Measurements from ENCODE around the gene MLIP.
"Not testable (repeated sequence)": the region's sequence is repeated elsewhere in the genome, so short reads cannot be mapped to it uniquely, and the experiment has no call there.

MLIP gene

GRCh38 chr6:54238396-54238795 is 127.2 kb downstream of the MLIP start:
- Histone ChIP-seq H3K36me3 (ENCODE audit: control insufficient read depth in 1 of 2, insufficient read depth in 2 of 2, low read length in 2 of 2) (no peaks in the 10 kb centered on the region), H3K9me3 (ENCODE audit: control insufficient read depth in 1 of 2, low read length in 2 of 2) (no peaks in the 10 kb centered on the region), H3K27me3 (ENCODE audit: control insufficient read depth in 1 of 2, insufficient read depth in 2 of 2, low read length in 2 of 2) (no peaks in the 10 kb centered on the region), H3K4me3 (ENCODE audit: low read depth in 1 of 2, low read length in 2 of 2) (no peak overlapping the region), H3K4me1 (ENCODE audit: control insufficient read depth in 1 of 2, insufficient read depth in 2 of 2, low read length in 2 of 2) (no peaks in the 10 kb centered on the region), H3K9ac (ENCODE audit: low read depth in 1 of 2, low read length in 2 of 2) (no peak overlapping the region), H3K27ac (ENCODE audit: low read depth, low read length) (no peak overlapping the region)

DNA sequence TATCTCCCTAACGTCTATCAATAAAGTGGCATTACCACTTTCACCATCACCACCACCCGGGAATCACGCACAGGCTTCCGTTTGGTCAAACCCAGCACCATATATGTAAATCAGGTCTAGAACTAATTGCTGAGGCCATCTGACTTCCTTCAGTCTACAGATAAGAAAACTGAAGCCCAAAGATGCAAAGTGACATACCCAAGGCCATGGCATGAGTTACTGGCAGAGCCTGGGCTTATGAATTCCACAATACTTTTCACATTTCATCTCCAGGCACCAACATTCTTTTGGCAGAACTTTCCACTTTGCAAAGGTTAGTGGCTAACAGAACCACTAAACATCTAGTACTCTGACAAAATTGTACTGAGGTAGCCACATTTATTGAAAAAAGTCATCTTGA is 132.5 kb downstream of the MLIP start:
- H3K4me3 ChIP-seq (ENCODE audit: low read depth in 1 of 2, low read length in 2 of 2) = no peak overlapping the region
- H3K27ac ChIP-seq (ENCODE audit: low read depth, low read length) = no peak overlapping the region
- no peaks in the 10 kb centered on the region for H3K36me3 ChIP-seq (ENCODE audit: control insufficient read depth in 1 of 2, insufficient read depth in 2 of 2, low read length in 2 of 2)
- no peaks in the 10 kb centered on the region for H3K9me3 ChIP-seq (ENCODE audit: control insufficient read depth in 1 of 2, low read length in 2 of 2)
- no peak overlapping the region for H3K9ac ChIP-seq (ENCODE audit: low read depth in 1 of 2, low read length in 2 of 2)
- H3K4me1 ChIP-seq (ENCODE audit: control insufficient read depth in 1 of 2, insufficient read depth in 2 of 2, low read length in 2 of 2) = no peaks in the 10 kb centered on the region
- H3K27me3 ChIP-seq (ENCODE audit: control insufficient read depth in 1 of 2, insufficient read depth in 2 of 2, low read length in 2 of 2) = no peaks in the 10 kb centered on the region

- Histone ChIP-seq H3K27me3 (ENCODE audit: control insufficient read depth in 1 of 2, insufficient read depth in 2 of 2, low read length in 2 of 2) (no peaks in the 10 kb centered on the region), H3K9me3 (ENCODE audit: control insufficient read depth in 1 of 2, low read length in 2 of 2) (no peaks in the 10 kb centered on the region), H3K36me3 (ENCODE audit: control insufficient read depth in 1 of 2, insufficient read depth in 2 of 2, low read length in 2 of 2) (no peaks in the 10 kb centered on the region), H3K27ac (ENCODE audit: low read depth, low read length) (no peak overlapping the region), H3K4me3 (ENCODE audit: low read depth in 1 of 2, low read length in 2 of 2) (no peak overlapping the region), H3K9ac (ENCODE audit: low read depth in 1 of 2, low read length in 2 of 2) (no peak overlapping the region), H3K4me1 (ENCODE audit: control insufficient read depth in 1 of 2, insufficient read depth in 2 of 2, low read length in 2 of 2) (no peaks in the 10 kb centered on the region)
Measured at GRCh38 chr6:54244430-54244829, 133.2 kb downstream of the MLIP start.

DNA sequence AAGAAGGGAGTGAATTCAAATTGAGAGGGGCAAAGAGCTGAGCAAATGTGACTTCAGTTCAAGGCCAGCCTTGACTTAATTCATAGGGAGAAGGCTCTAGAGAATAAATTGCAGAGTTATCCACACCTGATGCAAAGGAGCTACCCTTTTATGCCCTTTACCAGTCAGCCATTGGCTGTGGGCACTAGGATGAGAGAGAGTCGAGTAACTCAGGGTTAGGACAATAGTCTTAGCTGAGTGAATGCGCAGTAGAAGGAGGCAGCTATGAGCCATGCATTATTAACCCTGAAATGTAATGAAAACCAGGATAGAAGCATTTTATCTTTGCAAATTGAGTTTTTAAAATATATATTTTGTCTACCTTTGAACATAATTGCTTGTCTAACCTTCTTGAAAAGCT is 134.0 kb downstream of the MLIP start:
- Histone ChIP-seq H3K9me3 (ENCODE audit: control insufficient read depth in 1 of 2, low read length in 2 of 2) (no peaks in the 10 kb centered on the region), H3K36me3 (ENCODE audit: control insufficient read depth in 1 of 2, insufficient read depth in 2 of 2, low read length in 2 of 2) (no peaks in the 10 kb centered on the region), H3K27ac (ENCODE audit: low read depth, low read length) (no peak overlapping the region)

GRCh38 chr6:54248319-54248718 is 137.1 kb downstream of the MLIP start:
- H3K27me3 ChIP-seq (ENCODE audit: control insufficient read depth in 1 of 2, insufficient read depth in 2 of 2, low read length in 2 of 2) = no peaks in the 10 kb centered on the region
- no peak overlapping the region for H3K9ac ChIP-seq (ENCODE audit: low read depth in 1 of 2, low read length in 2 of 2)
- no peak overlapping the region for H3K4me3 ChIP-seq (ENCODE audit: low read depth in 1 of 2, low read length in 2 of 2)
- no peaks in the 10 kb centered on the region for H3K4me1 ChIP-seq (ENCODE audit: control insufficient read depth in 1 of 2, insufficient read depth in 2 of 2, low read length in 2 of 2)
- no peak overlapping the region for H3K27ac ChIP-seq (ENCODE audit: low read depth, low read length)
- H3K36me3 ChIP-seq (ENCODE audit: control insufficient read depth in 1 of 2, insufficient read depth in 2 of 2, low read length in 2 of 2) = no peaks in the 10 kb centered on the region
- no peaks in the 10 kb centered on the region for H3K9me3 ChIP-seq (ENCODE audit: control insufficient read depth in 1 of 2, low read length in 2 of 2)

More for the DNA sequence above, 134.0 kb downstream of the MLIP start:
- Histone ChIP-seq H3K4me1 (ENCODE audit: control insufficient read depth in 1 of 2, insufficient read depth in 2 of 2, low read length in 2 of 2) (no peaks in the 10 kb centered on the region), H3K27me3 (ENCODE audit: control insufficient read depth in 1 of 2, insufficient read depth in 2 of 2, low read length in 2 of 2) (no peaks in the 10 kb centered on the region), H3K4me3 (ENCODE audit: low read depth in 1 of 2, low read length in 2 of 2) (no peak overlapping the region), H3K9ac (ENCODE audit: low read depth in 1 of 2, low read length in 2 of 2) (no peak overlapping the region)

DNA sequence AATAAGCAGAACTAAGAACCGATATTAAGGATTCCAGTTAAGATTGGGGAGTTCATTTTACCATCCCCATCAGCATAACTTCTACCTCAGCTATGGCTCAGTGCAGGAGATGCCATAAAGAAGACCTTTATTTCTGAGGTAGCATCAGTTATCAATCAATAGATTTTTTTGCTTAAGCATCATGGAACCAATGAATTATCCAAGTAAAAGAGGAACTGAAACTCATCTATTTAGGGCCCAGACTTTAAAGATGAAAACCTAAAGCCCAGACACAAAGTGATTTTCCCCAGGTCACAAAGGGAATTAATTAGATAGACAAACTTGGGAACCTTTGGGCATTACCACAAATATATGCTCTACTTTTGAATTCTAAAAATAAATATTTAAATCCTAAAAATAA is 137.8 kb downstream of the MLIP start:
- Histone ChIP-seq H3K36me3 (ENCODE audit: control insufficient read depth in 1 of 2, insufficient read depth in 2 of 2, low read length in 2 of 2) (no peaks in the 10 kb centered on the region), H3K4me3 (ENCODE audit: low read depth in 1 of 2, low read length in 2 of 2) (no peak overlapping the region), H3K4me1 (ENCODE audit: control insufficient read depth in 1 of 2, insufficient read depth in 2 of 2, low read length in 2 of 2) (no peaks in the 10 kb centered on the region), H3K9ac (ENCODE audit: low read depth in 1 of 2, low read length in 2 of 2) (no peak overlapping the region), H3K27ac (ENCODE audit: low read depth, low read length) (no peak overlapping the region), H3K9me3 (ENCODE audit: control insufficient read depth in 1 of 2, low read length in 2 of 2) (no peaks in the 10 kb centered on the region), H3K27me3 (ENCODE audit: control insufficient read depth in 1 of 2, insufficient read depth in 2 of 2, low read length in 2 of 2) (no peaks in the 10 kb centered on the region)

- H3K9ac ChIP-seq (ENCODE audit: low read depth in 1 of 2, low read length in 2 of 2); H3K27ac ChIP-seq (ENCODE audit: low read depth, low read length); H3K4me3 ChIP-seq (ENCODE audit: low read depth in 1 of 2, low read length in 2 of 2); H3K9me3 ChIP-seq (ENCODE audit: control insufficient read depth in 1 of 2, low read length in 2 of 2); H3K4me1 ChIP-seq (ENCODE audit: control insufficient read depth in 1 of 2, insufficient read depth in 2 of 2, low read length in 2 of 2); H3K36me3 ChIP-seq (ENCODE audit: control insufficient read depth in 1 of 2, insufficient read depth in 2 of 2, low read length in 2 of 2); H3K27me3 ChIP-seq (ENCODE audit: control insufficient read depth in 1 of 2, insufficient read depth in 2 of 2, low read length in 2 of 2): not testable (repeated sequence)
Measured at GRCh38 chr6:54249812-54250211, 138.6 kb downstream of the MLIP start.

DNA sequence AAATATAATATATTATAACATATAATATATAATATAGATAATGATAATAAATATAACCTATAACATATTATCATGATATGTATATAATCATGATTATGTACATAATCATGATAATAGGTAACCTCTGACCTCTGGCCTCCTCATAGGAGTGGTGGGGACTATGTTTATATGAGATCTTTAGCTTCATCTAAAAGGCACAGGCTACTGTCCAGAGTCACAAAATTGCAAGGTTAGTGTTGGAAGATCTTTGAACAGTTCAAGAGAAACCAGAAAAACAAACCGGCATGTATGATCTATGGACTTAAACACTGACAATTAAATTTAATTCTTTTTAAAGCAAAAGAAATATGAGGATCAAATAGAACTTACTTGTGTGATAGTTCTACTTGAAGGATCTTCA is 141.3 kb downstream of the MLIP start:
- Histone ChIP-seq H3K27me3 (ENCODE audit: control insufficient read depth in 1 of 2, insufficient read depth in 2 of 2, low read length in 2 of 2) (no peaks in the 10 kb centered on the region), H3K4me1 (ENCODE audit: control insufficient read depth in 1 of 2, insufficient read depth in 2 of 2, low read length in 2 of 2) (no peaks in the 10 kb centered on the region), H3K9me3 (ENCODE audit: control insufficient read depth in 1 of 2, low read length in 2 of 2) (no peaks in the 10 kb centered on the region), H3K27ac (ENCODE audit: low read depth, low read length) (no peak overlapping the region), H3K4me3 (ENCODE audit: low read depth in 1 of 2, low read length in 2 of 2) (no peak overlapping the region), H3K9ac (ENCODE audit: low read depth in 1 of 2, low read length in 2 of 2) (no peak overlapping the region), H3K36me3 (ENCODE audit: control insufficient read depth in 1 of 2, insufficient read depth in 2 of 2, low read length in 2 of 2) (no peaks in the 10 kb centered on the region)

GRCh38 chr6:54252916-54253315 is 141.7 kb downstream of the MLIP start:
- no peak overlapping the region for H3K4me3 ChIP-seq (ENCODE audit: low read depth in 1 of 2, low read length in 2 of 2)
- no peak overlapping the region for H3K9ac ChIP-seq (ENCODE audit: low read depth in 1 of 2, low read length in 2 of 2)
- no peaks in the 10 kb centered on the region for H3K4me1 ChIP-seq (ENCODE audit: control insufficient read depth in 1 of 2, insufficient read depth in 2 of 2, low read length in 2 of 2)
- H3K27ac ChIP-seq (ENCODE audit: low read depth, low read length) = no peak overlapping the region
- H3K9me3 ChIP-seq (ENCODE audit: control insufficient read depth in 1 of 2, low read length in 2 of 2) = no peaks in the 10 kb centered on the region
- H3K36me3 ChIP-seq (ENCODE audit: control insufficient read depth in 1 of 2, insufficient read depth in 2 of 2, low read length in 2 of 2) = no peaks in the 10 kb centered on the region
- H3K27me3 ChIP-seq (ENCODE audit: control insufficient read depth in 1 of 2, insufficient read depth in 2 of 2, low read length in 2 of 2) = no peaks in the 10 kb centered on the region

DNA sequence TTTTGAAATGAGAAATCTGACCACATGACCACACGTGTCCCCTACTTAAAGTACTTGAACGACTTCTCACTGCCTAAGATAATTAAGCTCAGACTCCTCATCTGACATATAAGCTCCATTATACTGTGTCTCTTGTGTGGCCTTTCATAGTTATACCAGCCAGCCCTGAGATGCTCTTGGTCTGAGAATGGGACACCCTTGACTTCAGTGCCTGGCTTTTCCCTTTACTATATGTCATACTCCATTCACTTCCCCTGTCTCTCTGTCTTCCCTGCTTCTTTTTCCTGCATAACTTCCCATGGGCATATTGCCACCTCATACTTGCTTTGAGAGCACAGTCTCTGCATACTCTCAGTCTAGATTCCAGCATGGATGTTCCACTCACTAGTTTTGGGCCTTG is 143.6 kb downstream of the MLIP start:
- H3K27ac ChIP-seq (ENCODE audit: low read depth, low read length) = no peak overlapping the region
- H3K4me3 ChIP-seq (ENCODE audit: low read depth in 1 of 2, low read length in 2 of 2) = no peak overlapping the region
- H3K4me1 ChIP-seq (ENCODE audit: control insufficient read depth in 1 of 2, insufficient read depth in 2 of 2, low read length in 2 of 2) = no peaks in the 10 kb centered on the region

DNA sequence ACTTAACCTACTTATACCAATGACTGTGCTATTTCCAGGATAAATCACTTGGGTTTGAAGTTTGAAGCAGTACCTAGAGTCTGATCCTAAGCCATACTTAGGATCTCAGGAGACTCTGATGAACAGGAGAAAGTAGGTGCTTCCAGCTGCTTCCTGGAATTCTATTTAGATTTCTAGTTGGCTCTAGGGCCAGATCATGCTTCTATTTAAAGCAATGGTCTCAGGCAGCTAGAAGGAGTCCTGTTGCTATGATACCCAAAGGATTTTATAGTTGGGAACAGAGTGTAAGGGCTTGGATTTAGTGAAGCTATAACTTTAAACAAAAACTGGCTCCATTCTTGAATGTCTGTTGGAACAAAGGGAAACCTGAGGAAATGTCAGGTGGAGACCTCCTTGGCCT is 144.6 kb downstream of the MLIP start:
- no peak overlapping the region for H3K4me3 ChIP-seq (ENCODE audit: low read depth in 1 of 2, low read length in 2 of 2)
- H3K4me1 ChIP-seq (ENCODE audit: control insufficient read depth in 1 of 2, insufficient read depth in 2 of 2, low read length in 2 of 2) = no peaks in the 10 kb centered on the region
- H3K27ac ChIP-seq (ENCODE audit: low read depth, low read length) = no peak overlapping the region
- H3K27me3 ChIP-seq (ENCODE audit: control insufficient read depth in 1 of 2, insufficient read depth in 2 of 2, low read length in 2 of 2) = no peaks in the 10 kb centered on the region
- H3K9ac ChIP-seq (ENCODE audit: low read depth in 1 of 2, low read length in 2 of 2) = no peak overlapping the region
- H3K9me3 ChIP-seq (ENCODE audit: control insufficient read depth in 1 of 2, low read length in 2 of 2) = no peaks in the 10 kb centered on the region
- no peaks in the 10 kb centered on the region for H3K36me3 ChIP-seq (ENCODE audit: control insufficient read depth in 1 of 2, insufficient read depth in 2 of 2, low read length in 2 of 2)

More for the DNA sequence above, 143.6 kb downstream of the MLIP start:
- H3K9ac ChIP-seq (ENCODE audit: low read depth in 1 of 2, low read length in 2 of 2) = no peak overlapping the region
- no peaks in the 10 kb centered on the region for H3K9me3 ChIP-seq (ENCODE audit: control insufficient read depth in 1 of 2, low read length in 2 of 2)
- H3K36me3 ChIP-seq (ENCODE audit: control insufficient read depth in 1 of 2, insufficient read depth in 2 of 2, low read length in 2 of 2) = no peaks in the 10 kb centered on the region
- no peaks in the 10 kb centered on the region for H3K27me3 ChIP-seq (ENCODE audit: control insufficient read depth in 1 of 2, insufficient read depth in 2 of 2, low read length in 2 of 2)

Data from duodenal mucosa (tissue), 2 donors.